Fibroblast of lung (primary cell): Measurements from ENCODE around the gene STARD13.

Source experiments
- EZH2 ChIP-seq: IDR thresholded peaks from 2 replicates; pipeline ENCODE4 v1.5.1; 2012; ENCODE audit warnings: low read length, control low read depth, mild to moderate bottlenecking; ENCODE audit errors: missing control alignments
- TF ChIP-seq, protein P1 (sequence below), 2 donors: IDR thresholded peaks in 1 of 2; conservative IDR thresholded peaks in 1 of 2; 1 replicate in 1 of 2; 2 replicates in 1 of 2; pipeline ENCODE4 v1.5.1; 2011 to 2012; ENCODE audit warnings: low read length in 2 of 2, control low read depth in 1 of 2, inconsistent platforms in 1 of 2, low read depth in 1 of 2, mild to moderate bottlenecking in 1 of 2

DNA sequence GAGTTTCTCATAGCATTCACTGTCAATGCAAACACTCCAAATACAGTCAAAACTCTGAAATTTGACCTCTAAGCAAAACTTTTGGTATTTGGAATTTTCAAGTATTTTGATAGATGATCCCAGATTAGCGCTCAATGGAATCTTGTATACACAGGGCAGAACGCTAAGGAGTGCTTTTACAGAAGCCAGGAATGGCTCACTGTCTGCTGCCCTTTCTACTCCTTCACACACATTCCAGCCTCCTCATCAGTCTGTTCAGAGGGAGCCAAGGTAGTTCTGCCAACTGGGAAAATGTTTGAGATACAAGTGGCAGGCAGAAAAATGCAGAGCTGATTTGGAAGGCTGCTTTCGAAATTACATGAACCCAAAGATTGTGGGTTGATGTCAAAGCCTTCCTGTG lies 4.4 kb upstream of the STARD13 start:
- TF ChIP-seq, protein P1, sequence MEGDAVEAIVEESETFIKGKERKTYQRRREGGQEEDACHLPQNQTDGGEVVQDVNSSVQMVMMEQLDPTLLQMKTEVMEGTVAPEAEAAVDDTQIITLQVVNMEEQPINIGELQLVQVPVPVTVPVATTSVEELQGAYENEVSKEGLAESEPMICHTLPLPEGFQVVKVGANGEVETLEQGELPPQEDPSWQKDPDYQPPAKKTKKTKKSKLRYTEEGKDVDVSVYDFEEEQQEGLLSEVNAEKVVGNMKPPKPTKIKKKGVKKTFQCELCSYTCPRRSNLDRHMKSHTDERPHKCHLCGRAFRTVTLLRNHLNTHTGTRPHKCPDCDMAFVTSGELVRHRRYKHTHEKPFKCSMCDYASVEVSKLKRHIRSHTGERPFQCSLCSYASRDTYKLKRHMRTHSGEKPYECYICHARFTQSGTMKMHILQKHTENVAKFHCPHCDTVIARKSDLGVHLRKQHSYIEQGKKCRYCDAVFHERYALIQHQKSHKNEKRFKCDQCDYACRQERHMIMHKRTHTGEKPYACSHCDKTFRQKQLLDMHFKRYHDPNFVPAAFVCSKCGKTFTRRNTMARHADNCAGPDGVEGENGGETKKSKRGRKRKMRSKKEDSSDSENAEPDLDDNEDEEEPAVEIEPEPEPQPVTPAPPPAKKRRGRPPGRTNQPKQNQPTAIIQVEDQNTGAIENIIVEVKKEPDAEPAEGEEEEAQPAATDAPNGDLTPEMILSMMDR (conservative IDR thresholded peaks at IDR 0.05 in 1 of 2, IDR thresholded peaks at IDR 0.05 in 1 of 2; ENCODE audit: low read depth in 1 of 2, low read length in 2 of 2), result no peak
- no peak for TF ChIP-seq EZH2
